H1 (cell line): ENCODE data around the gene SORCS3.

Source experiments
- BRCA1 ChIP-seq: IDR thresholded peaks from 2 replicates; pipeline ENCODE4 v1.6.1; 2012; ENCODE audit warnings: low read depth, low read length, improper control_type of control experiment
- POLR2AphosphoS5 ChIP-seq: IDR thresholded peaks from 2 replicates; pipeline ENCODE4 v1.6.1; 2011; ENCODE audit warnings: low read depth, low read length
- TAF1 ChIP-seq: IDR thresholded peaks from 2 replicates; pipeline ENCODE4 v1.6.1; 2011; ENCODE audit warnings: mild to moderate bottlenecking, low read depth, low read length

- TF ChIP-seq TAF1 (no peak), BRCA1 (no peak), POLR2AphosphoS5 (no peak)
These were observed 621.6 kb downstream of the SORCS3 start for GRCh38 chr10:105262666-105263065.
